GM21447 (cell line): Measurements from ENCODE around the gene RRP12.
A peak's percentile ranks its signal among the peaks of the same experiment; 100 is the strongest.
"Not testable (repeated sequence)": the region's sequence is repeated elsewhere in the genome, so short reads cannot be mapped to it uniquely, and the experiment has no call there.

ENCODE experiments used
- ATAC-seq: cut with Tn5 transposase; IDR thresholded peaks from one replicate; pipeline ENCODE4 v1.9.1; 2021; ENCODE audit not compliant: unreplicated experiment

Gene RRP12, protein sequence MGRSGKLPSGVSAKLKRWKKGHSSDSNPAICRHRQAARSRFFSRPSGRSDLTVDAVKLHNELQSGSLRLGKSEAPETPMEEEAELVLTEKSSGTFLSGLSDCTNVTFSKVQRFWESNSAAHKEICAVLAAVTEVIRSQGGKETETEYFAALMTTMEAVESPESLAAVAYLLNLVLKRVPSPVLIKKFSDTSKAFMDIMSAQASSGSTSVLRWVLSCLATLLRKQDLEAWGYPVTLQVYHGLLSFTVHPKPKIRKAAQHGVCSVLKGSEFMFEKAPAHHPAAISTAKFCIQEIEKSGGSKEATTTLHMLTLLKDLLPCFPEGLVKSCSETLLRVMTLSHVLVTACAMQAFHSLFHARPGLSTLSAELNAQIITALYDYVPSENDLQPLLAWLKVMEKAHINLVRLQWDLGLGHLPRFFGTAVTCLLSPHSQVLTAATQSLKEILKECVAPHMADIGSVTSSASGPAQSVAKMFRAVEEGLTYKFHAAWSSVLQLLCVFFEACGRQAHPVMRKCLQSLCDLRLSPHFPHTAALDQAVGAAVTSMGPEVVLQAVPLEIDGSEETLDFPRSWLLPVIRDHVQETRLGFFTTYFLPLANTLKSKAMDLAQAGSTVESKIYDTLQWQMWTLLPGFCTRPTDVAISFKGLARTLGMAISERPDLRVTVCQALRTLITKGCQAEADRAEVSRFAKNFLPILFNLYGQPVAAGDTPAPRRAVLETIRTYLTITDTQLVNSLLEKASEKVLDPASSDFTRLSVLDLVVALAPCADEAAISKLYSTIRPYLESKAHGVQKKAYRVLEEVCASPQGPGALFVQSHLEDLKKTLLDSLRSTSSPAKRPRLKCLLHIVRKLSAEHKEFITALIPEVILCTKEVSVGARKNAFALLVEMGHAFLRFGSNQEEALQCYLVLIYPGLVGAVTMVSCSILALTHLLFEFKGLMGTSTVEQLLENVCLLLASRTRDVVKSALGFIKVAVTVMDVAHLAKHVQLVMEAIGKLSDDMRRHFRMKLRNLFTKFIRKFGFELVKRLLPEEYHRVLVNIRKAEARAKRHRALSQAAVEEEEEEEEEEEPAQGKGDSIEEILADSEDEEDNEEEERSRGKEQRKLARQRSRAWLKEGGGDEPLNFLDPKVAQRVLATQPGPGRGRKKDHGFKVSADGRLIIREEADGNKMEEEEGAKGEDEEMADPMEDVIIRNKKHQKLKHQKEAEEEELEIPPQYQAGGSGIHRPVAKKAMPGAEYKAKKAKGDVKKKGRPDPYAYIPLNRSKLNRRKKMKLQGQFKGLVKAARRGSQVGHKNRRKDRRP (N-terminal part only)

DNA sequence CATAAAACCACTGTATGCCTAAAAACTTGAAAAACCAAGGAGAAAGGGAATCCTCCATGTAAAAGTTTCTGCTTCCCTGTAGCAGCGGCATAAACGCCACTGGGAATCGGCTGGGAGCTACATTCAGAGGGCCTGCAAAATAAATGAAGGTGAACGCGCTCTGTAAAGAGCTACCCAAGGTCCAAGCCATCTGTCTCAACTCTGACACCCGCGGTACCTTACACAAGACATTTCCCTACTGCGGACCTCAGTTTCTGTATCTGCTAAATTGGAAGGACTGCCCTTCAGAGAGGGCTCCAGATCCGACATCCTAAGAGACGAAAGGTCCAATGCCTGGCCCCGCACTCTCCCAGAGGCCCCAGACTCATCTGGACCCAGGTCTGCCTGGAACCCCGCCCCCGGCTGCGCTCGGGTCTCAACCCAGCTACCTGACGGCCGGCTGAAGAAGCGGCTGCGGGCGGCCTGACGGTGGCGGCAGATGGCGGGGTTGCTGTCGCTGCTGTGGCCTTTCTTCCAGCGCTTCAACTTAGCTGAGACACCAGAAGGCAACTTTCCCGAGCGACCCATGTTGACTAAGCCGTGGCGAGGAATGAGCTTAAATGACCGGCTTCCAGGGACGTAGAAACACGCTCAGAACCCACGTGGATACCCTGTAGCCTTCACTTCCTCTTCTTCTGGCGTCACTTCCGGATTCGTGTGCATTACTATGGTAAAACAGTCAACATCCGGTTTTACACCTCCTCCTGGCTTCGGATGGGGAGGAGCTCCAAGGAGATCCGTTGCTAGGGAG lies at the start of gene RRP12:
TSS of gene RRP12 (minus strand) at position 676 of the 790 bp plus-strand sequence. CDS start at position 567, 109 bp downstream.
- peak; percentile 98 for ATAC-seq

DNA sequence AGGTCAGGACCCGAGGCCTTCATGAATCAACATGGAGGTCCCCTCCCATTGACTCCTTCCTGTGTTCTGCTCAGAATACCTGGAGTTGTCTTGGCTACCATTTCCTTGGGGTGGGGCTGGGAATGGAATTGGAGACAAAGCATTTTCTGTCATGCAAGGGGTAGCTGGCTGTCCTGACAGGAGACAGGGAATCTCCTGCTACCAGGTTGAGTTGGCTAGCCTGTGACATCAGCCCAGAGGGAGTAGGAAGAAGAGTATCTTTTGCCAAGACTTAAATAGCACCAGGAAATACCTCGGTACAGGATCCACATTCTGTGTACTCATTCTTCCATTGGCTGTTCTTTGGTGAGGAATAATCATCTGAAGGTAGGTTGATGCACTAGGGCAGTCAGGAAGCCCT lies 49.7 kb upstream of the RRP12 start:
- no peak for ATAC-seq

GRCh38 chr10:97445722-97446639 lies 44.8 kb upstream of the RRP12 start, which contains the start of the genes EXOSC1 and ZDHHC16:
EXOSC1 (minus strand) TSS chr10:97446006; CDS start chr10:97445985, 21 bp downstream.
ZDHHC16 (plus strand) TSS chr10:97446175; CDS start chr10:97451676, 5,501 bp downstream.
- ATAC-seq = peak; percentile 97

- peak; percentile 4 for ATAC-seq
These were observed 44.2 kb upstream of the RRP12 start for GRCh38 chr10:97445357-97445721.

DNA sequence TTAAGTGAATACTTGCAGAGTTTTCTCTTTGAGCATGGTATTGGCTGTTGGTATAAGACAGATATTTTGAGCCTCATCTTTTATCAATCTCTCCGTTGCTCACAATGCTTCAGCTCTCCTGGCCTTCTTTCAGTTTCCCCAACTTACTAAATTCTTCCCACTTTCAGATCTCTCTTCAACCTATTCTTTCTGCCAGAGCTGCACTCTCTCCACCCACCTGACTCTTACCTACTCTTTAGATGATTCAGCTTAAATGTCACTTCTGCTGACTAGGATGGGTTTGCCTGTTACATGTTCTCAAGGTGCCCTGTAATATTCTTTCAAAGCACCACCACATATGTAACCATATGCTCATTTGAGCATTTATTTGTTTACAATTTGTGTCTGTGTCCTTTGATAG lies 43.1 kb upstream of the RRP12 start:
- no peak for ATAC-seq

GRCh38 chr10:97442277-97442676 lies 41.1 kb upstream of the RRP12 start:
- no peak for ATAC-seq

DNA sequence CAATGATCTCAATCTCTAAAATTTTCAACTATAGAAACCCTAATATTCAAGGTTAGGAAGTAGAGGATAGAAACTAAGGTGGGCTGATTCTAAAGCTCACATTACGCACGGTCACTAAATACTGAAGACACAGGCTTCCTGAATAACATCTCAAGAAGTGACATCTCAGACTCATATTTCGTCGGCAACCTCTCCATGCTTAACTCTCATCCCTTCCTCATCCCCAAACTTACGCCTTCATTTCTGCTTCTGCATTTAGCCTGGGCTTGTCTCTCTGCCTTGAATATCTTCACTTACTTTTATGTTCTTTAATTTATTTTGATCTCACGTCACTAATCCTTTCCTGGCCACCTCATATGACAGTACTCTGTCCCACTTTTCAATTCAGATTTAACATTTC lies 34.1 kb upstream of the RRP12 start:
- ATAC-seq = no peak

- no peak for ATAC-seq
These were observed 33.4 kb upstream of the RRP12 start for GRCh38 chr10:97434557-97434956.

- no peak for ATAC-seq
These were observed 32.9 kb upstream of the RRP12 start for GRCh38 chr10:97434055-97434454.

GRCh38 chr10:97428572-97428981 lies 27.4 kb upstream of the RRP12 start:
- no peak for ATAC-seq

DNA sequence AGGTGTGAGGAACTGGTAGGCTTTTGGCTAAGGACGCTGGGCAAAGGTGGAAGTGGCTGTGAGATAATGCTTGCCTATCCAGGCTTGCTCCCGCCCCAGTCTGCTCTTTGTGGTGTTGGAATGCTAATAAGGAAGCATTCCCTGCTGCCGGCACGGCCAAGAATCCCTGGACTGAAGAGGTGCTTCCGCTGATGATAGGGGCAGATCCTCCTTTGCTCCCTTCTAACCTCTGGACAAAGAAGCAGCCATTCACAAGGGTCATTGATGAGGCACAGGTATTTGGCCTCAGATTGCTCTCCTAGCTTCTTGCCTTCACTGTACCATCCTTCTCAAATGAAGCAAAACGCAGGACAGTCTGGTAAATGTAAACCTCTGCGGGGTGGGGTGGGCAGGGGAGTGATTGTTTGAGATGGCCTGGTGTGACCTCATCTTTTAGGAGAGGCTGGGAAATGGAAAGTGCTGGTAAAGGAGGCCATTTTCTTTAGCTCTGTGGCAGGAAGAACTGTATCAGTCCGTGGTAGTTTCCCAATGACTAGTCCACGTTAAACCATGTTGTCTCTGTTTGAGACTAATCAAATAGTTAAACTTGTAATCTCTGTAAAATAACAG lies 26.5 kb upstream of the RRP12 start:
- ATAC-seq = no peak

GRCh38 chr10:97426776-97427570 lies 25.8 kb upstream of the RRP12 start:
- ATAC-seq = no peak

DNA sequence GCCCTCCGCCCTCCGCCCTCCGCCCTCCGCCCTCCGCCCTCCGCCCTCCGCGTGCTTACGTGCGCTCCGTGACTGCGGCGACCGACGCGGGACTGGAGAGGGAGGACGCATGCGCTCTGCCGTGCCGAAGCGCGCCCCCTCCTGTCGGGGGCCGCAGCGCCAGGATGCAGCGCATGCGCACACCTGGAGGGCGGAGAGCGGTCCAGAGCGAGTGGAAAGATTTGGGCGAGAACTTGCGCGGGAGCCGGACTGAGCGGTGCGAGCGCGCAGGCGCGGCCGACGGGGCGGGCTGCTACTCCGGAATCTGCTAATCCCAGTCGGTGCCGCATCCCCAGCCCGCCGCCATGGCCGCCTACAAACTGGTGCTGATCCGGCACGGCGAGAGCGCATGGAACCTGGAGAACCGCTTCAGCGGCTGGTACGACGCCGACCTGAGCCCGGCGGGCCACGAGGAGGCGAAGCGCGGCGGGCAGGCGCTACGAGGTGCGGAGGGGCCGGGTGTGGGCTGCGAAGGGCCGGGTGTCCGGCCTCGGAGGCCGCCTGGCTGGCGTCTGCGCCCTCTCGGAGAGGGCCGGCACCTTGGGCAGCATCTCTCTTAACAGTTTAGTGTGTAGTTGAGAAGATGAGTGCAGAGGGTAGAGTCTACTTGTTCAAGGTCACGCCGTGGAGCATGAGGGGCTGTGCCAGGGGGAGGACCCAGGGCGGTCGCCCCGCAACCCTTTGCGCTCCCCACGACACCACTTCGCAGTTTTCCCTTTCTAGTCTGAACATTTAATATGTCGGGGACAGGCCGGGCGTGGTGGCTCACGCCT lies 25.0 kb upstream of the RRP12 start, which contains the start of gene PGAM1:
TSS of gene PGAM1 (plus strand) at position 228 of the 812 bp plus-strand sequence. CDS start at position 345, 117 bp downstream.
- ATAC-seq = peak; percentile 75

DNA sequence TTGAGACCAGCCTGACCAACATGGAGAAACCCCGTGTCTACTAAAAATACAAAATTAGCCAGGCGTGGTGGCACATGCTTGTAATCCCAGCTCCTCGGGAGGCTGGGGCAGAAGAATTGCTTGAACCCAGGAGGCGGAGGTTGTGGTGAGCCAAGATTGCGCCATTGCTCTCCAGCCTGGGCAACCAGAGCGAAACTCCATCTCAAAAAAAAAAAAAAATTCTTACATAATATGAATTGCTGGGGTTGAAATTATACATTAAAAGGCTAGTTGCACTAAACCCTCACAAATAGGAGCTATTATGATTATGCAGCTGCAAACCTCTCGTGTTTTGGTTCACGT lies 22.6 kb upstream of the RRP12 start:
- not testable (repeated sequence) for ATAC-seq

DNA sequence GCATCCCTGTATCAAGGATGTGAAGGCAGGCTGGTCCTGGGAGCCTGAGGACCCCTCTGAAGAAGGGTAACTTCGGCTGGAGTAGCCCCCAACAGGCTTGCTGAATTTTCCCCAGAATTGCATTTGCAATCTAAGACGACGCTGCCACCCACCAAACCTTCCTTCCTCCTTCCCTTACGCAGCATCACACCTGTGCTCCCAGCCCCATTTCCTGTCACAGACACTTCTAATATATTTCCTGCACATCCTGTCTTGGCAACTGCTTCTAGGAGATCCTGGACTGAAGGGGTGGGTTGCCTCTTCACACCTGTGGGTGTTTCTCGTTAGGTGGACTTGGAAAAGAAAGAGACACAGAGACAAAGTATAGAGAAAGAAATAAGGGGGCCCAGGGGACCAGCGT lies 15.4 kb upstream of the RRP12 start:
- no peak for ATAC-seq

- no peak for ATAC-seq
These were observed 11.8 kb upstream of the RRP12 start for GRCh38 chr10:97412891-97413304.

- ATAC-seq = no peak
These were observed 10.3 kb upstream of the RRP12 start for GRCh38 chr10:97411406-97411805.
